NCI-H510A (cell line): ENCODE results near the gene DBN1.
"Not testable (repeated sequence)": the region's sequence is repeated elsewhere in the genome, so short reads cannot be mapped to it uniquely, and the experiment has no call there.

Experiments
- DNase-seq: peaks from one replicate; lab custom pipeline; 2025; lab: John Stamatoyannopoulos, UW

The DBN1 gene

DNA sequence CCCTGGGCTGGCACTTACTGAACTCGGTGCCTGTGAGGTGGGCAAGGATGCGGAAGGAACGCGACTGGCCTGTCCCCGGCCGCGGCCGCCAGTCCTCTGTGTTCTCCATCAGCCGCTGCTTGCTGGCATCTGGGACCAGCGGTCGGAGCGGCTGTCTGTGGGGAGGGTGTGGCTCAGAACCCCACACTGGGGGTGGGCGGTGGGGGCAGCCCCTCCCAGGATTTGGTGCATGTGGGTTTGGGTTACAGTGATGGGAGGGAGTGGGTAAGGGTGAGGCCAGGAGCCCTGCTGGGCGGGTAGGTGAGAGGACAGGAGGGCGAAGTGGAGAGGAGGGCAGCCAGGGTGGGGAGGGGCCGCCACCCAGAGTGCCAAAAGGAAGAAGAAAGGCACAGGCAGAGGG is 17.6 kb upstream of the DBN1 start:
- no peak for DNase-seq

DNA sequence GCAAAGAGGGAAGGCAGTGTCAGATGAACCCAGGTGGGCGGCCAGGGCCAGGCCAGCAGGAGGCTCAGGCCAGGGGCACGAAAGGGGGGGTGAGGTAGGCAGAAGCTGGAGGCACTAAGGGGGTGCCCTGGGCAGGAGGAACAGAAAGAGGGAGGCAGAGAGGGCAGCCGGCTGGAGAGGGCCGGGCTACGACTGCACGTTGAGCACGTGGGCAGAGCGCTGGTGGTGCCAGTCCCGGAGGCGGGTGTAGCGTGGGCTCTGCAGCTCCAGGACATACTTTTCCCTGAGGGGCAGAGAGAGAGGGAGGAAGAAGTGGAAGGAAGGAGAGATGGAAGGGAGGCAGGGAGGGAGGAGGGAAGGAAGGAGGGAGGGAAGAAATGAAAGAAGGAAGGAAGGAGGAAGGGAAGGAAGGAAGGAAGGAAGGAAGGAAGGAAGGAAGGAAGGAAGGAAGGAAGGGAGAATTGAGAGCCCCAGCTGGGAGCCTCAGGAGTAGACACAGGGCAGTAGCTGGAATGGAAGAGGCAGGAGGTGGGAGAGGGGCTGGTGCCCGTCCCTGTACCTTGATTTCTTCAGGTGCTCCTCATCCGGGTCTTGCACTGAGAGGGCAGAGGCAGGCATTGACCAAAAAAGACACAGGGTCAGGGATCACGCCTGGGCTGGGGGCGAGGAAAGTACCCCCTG is 17.0 kb upstream of the DBN1 start:
- DNase-seq = no peak

DNA sequence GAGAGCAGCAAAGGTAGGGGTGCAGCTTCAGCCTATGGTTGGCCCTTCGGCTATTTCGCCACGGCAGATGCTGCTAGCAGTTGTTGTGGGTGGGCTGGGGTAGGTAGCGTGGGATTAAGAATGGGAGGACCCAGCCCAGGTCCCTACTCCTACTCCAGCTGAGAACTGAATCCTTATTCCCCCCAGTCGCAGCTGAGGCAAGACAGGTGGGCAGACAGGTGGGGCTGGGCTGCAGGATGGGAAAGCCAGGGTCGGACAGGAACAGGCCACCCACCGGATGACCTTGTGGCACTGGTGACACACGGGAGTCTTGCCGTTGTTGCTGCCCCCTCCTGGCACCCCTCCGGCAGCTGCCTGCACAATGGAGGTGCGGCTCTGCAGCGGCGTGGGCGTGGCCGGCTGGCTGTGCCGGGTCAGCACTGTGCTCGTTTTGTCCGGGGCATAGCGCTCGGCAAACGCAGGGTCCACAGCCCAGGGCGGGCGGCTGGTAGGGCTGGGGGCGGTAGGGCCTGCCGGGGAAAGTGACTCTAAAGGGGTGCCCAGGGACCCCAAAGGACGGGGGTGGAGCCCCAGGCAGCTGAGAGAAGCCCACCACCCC is 15.8 kb upstream of the DBN1 start:
- no peak for DNase-seq

DNA sequence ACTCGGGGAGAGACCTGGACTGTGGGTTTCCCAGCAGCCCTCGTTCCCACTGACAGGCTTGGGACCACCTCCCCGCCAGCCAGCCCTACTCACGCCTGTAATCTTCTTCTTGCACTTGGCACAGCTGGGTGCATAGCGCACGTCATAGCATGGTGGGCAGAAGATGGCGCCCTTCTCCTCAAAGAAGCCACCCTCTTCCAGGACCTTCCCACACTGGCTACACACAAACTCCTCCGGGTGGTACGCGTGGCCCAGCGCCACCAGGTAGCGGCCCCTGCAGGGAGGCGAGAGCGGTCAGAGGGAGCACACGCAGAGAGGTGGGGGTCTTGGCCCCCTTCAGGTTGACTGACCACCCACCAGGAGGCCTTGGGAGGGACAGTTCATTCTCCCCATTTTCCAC is 14.5 kb upstream of the DBN1 start:
- DNase-seq = no peak

DNA sequence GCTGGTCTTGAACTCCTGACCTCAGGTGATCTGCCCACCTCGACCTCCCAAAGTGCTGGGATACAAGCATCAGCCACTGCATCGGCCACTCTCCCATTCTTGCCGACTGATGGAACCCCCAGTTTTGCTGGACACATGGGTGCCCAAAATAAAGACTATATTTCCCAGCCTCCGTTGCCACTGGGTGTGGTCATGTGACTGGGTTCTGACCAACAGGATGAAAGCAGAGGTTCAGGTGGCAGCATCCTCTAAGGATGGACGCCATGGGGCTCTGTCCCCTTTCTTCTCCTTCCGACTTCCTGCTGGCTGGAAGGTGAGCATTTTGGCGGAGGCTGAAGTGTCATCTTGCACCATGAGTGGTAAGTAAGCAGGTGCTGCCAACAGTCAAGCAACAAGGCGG is 13.7 kb upstream of the DBN1 start:
- DNase-seq = no peak

DNA sequence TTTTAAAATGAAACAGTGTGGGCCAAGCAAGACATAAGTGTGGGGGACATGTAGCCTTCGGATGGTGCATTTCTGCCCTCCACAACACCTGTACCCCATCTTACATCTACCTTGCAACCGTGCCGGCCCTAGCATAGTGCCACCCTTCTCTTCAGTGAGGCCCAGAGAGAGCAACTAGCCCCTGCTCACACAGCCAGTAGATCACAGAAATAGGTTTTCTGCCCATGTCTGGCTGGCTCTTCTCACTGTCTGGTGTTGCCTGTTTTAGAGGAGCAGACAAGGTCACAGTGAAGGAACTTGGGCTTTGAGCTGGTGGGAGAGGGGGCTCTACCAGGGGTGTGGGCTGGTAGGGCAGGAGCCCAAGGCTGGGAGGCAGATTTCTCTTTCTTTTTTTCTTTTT is 12.8 kb upstream of the DBN1 start:
- DNase-seq = no peak

DNA sequence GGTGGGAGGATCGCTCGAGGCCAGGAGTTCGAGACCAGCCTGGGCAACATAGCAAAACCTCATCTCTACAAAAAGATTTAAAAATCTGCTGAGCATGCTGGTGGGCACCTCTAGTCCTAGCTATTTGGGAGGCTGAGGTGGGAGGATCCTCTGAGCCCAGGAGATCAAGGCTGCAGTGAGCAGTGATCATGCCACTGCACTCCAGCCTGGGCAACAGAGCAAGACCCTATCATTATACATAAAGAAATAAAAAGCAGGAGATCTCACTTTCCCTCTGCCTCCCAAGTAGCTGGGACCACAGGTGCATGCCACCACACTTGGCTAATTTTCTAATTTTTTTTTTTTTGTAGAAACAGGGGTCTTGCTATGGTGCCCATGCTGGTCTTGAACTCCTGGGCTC is 12.3 kb upstream of the DBN1 start:
- DNase-seq = not testable (repeated sequence)

DNA sequence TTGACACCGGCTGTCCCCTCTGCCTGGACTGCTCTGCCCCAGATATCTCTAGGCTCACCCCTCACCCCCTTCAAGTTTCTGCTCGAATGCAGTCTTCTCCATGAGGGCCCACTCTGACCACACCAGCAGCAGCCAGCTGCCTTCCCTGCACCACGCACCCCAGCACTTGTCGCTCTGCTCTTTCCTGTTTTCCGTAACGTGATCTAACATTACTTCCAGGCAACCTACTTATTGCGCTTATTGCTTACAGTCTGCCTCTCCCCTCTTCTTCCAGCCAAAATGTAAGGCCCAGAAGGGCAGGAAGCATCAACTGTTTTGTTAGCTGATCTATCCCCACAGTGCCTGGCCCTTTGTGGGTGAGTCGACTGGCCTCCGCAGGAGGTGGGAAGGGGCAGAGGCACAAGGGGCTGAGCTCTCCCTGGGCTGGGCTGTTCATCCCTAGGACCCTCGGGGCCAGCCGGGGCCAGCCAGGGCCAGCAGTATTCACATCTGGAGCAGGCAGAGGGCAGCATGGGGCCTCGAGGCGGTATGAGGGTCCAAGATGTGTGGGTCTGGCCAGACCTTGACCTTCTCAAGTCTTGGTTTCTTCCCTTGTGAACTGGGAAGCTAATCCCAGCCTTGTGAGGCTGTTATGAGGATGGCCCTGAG is 11.6 kb upstream of the DBN1 start:
- no peak for DNase-seq

DNA sequence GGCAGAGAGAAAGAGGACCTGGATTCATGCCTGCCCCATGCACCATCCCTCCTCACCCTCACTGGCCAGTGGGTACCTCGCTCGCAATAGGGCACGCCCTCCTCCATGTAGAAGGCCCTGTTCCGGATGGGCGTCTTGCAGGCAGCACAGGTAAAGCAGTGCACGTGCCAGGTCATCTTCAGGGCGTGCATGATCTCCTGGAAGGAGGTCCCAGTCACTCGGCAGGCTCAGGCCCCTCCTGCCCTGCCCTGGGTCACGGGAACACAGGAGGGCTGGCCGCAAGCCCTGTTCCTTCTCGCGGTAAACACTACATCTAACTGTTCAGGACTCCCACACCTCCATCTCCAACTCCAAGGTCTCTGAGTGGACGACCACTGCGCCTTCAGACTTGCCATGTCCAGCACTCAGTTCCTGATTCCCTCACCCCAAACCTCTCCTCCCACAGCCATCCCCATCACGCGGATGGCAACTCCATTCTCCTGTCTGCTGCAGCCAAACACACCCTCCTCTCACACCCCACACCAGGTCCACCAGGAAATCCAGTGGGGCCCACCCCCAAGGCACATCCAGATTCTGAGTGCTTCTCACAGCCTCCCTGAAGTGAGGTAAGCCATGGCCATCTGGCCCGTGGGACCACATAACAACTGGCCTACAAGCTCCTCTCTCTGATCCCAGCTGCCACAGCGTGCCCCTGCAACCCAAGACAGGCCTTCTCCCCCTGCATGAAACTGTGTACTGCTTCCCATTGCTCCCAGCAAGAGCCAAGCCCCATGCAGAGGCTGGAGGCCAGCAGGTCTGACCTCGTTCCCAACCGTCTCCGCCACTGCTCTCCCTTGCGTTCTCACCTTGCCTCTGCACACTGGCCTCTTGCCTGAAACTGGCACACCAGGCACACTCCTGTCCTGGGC is 10.8 kb upstream of the DBN1 start:
- no peak for DNase-seq

DNA sequence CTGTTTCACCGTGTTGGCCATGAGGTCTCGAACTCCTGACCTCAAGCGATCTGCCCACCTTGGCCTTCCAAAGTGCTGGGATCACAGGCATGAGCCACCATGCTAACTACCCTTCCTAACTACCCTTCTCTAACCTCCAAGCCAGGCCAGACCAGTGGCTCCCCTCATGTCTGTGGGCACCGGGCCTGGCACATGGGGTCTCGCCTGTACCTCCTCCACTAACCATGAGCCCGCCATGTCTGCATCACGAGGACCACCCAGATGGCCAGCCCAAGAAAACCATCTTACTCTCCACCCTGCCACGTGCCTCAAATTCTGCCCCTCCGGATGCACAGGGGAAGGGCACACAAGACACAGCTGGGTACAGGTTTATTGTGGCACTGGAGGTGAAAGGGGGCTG is 9.6 kb upstream of the DBN1 start:
- DNase-seq = no peak

DNA sequence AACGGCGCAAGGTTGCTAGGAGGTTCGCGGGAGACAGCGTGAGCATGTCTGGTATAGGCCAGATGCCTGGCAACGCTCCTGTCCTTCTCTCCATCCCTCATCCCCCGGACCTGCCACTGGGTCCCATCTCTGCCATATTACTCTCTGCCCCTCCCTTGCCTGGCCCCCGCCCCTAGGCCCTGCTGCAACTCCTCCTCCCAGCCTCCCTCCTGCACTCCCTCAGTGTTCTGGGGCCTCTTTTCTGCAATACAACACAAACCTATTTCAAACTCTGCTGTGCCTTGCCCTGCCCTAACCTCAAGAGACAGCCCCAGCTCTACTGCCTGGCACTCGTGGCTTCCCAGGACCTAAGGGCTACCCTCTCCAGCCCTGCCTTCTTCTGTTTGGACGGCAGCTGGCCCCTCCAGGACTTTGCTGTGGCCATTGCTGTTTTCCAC is 8.9 kb upstream of the DBN1 start:
- DNase-seq = no peak

DNA sequence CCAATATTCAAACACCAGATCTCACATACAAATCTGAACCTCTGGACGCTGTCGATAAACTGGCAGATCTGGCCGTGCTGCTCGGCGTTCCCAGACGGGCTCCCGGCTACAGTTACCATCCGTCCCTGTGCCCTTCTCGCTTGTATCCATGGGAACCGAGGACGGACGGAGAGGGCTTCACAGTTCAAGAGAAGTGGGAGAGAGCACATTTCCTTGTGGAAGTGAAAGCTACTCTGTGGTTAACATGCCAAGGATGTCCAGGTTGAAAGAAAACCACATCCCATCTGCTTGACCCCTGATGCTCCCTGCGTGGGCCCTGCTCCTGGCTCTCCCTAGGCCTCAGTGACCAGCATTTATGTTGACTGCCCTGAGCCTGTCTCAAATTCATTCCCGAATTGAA is 6.3 kb upstream of the DBN1 start:
- DNase-seq = no peak

DNA sequence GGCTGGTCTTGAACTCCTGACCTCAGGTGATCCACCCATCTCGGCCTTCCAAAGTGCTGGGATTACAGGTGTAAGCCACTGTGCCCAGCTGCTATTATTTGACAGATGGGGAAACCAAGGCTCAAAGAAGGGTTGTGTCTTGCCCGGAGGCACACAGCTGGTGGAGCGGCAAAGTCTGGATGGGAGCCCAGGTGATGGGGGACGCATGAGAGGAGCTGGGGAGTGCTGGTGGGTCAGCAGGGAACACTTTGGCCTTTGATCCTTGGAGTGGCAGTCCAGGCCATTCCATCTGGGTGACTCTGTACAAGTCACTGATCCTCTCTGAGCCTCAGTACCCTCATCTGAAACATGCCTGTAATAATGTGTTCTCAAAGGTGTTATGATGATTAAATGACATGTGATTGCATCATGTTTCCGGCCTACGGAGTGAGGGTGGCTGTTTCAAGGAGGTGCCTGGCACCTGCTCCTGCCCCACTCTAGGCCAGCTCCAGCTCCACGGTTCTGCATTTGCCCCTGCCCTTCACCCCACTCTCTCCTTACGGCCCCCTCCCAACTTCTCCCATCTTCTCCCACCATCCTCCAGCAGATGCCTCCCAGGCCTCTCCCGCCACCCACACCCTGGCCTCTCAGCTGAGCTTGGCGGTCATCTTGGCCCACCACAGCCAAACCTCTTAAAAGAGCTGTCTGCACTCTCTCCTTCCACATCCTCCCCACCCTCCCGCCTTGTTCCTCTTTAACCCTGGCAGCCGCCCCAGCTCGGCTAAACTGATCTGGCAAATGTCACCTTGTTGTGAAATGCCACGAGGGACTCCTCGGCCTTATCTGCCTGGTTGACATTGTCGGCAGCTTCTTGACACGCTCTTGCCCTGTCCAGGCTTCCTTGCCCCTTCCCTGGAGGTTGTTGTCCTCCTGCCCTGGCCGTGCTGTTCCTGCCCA is 5.5 kb upstream of the DBN1 start:
- no peak for DNase-seq

DNA sequence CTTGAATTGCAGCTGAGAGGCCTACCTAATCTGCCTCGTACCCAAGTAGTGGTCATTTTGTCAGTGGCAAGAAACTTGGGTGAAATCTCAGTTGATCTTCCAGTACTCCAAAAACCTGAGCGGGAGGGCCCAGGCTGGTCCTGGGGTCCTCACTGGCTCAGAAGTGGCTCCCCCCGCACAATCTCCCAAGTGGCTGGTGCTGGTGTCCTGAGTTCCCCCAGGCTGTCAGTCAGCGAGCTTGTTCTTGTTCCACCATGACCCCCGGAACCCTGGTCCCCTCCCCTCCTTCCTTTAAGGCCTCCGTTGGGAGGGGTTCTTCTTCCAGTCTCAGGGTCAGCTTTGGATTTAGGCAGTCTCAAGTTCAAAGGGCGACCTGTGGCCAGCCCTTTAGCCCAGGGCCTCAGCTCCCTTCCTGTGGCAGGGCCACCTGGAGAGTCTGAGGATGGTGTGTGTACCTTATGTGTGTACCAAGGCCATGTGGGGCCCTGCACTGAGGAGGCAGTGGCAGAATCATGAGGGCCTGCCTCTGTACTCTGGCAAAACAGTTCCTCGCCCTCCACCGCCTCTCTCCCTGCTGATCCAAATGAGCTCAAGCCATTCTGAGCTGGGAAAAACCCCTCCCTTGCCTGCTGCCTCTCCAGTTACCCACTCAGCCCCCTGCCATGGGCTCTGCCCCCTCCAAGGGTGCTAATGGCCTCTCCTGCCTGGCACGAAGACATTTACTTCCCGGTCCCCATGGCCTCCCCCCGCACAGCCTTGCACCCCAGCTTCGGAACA is 4.5 kb upstream of the DBN1 start:
- no peak for DNase-seq

DNA sequence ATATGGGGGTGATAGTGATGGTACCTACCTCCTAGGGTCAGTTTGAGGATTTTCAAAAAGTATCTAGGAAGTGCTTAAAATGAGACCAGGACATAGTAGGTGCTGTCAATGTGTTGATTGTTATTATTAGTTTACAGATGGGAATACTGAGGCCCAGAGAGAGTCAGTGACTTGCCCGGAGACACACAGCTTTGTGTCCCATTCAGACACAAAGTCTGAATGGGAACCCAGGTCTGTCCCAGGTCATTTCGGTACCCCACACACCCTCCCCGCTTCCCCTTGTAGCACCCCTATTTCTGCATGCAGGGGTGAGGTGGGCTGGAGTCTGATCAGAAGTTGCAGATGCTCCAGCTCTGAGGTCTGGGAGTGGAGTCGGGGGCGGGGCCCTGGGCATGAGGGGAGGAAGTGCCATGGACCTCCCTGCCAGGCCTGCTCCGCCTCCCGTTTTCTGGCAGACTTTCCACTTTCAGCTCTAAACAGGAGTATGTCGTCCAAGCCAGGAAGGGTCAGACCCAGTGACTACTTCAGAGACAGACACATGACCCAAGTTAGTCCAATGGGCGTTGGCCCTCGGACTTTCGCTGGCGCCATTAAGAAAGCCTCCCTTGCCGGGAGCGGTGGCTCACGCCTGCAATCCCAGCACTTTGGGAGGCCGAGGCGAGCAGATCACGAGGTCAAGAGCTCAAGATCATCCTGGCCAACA is 3.2 kb upstream of the DBN1 start:
- no peak for DNase-seq

DNA sequence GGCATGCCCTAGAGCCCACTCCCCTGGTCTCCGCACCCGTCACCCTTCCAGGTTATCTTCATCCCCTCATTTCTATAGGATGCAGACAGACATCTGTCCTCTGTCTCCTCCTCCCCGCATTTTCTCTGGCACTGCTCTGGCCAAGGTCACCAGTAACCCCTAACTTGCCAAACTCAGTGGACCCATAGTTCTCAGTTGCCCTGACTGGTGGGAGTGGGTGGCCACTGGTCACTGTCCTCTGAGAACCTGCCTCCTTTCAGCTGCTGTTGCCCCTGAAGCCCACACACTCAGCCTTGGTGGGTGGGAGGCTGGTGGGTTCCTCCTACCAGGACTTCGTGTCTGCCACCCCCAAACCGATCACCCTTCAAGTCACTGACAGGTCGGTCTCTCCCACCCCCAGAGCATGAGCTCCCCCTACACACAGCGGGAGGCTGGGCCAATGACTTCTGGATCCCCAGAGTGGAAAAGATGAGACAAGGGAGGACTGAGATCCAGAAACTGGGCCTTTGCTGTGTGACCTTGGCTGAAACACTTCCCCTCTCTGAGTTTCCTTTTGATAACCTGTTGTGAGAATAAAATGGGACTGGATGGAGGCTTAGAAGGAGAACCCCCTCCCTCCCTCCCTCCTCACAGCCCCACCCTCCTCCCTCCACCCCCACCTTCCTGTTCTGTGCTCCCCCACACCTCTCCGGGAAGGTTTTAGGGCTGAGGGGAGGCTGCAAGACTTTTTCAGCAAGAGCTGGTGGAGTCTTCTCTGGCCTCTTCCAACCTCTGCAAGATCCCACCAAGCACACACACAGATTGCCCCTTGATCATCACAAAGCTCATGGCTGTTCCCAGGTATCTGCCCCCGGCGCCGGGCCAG is 2.4 kb upstream of the DBN1 start:
- no peak for DNase-seq

DNA sequence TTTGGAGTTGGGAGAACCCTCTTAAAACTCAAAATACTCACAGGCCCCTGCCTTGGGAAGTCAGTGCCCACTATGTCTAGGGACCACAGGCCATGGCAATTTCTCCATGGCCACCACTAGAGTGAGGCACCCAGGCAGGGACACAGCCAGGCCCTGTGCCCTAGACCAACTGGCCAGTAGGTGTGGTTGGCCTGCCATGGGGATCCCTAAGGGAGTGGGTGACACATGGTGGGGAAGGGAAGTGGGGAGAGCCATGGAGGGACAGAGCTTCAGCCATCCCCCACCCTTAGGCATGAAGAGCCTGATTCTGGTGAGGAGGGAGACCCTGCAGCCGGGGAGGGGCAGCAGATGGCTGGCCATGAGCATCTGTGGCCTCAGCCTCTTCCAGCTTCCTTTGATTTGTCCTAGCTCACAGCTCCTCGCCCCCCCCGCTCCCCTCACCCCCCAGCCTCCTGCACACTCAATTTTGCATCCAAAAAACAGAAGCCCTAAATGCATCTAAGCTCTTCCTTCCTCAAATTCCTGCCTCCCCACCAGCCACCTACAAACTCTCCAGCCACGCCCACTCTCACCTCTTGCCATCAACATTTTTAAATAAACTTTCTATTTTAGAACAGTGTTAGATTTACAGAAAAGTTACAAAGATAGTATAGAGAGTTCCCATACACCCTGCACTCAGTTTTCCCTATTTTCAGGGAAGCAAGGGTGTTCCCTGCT is 1.6 kb upstream of the DBN1 start:
- DNase-seq = no peak

DNA sequence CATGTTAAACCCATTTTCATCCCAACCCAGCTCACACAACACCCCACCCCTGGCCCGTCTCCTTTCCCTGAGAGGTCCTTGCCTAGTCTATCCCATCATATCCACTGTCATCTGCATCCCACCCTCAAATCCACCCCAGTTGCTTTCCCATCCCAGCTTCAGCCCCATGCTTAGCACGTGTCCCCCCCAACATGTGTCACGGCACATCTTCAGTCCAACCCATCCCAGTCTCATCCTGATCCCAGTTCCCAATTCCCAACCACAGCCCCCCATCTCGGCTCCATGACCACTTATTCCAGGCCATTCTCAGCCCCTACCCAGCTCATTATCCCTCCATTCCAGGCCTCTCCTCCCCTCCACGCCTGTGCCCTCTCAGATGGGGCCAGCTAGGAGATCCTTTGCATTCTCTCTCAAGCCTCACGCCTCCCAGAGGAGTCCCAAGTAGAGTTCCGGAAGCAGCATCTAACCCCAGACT is 605 bp upstream of the DBN1 start:
- no peak for DNase-seq
